HG03045 (cell line): ENCODE measurements around the gene IGSF21.

Experiments used
- ATAC-seq: cut with Tn5 transposase; IDR thresholded peaks from one replicate; pipeline ENCODE4 v1.9.1; 2021; ENCODE audit warnings: mild to moderate bottlenecking, moderate library complexity; ENCODE audit not compliant: unreplicated experiment

The IGSF21 gene

DNA sequence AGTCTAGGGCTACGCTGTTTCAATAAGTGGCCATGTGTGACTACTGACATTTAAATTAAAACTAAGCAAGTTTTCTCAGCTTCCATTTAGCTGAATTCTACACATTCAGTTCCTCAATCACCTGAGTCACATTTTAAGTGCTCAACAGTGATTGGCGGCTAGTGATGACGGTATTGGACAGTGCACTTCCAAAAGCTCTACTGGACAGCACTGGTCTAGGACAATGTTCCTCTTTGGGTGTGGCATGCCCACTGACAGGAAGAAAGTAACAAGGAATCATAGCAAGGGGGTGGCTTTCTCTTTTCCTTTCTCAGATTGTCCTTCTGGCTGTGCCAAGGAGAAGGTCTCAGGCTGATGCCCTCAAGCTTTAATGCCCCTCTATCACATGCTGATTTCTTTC is 11.7 kb downstream of the IGSF21 start:
- ATAC-seq = no peak

DNA sequence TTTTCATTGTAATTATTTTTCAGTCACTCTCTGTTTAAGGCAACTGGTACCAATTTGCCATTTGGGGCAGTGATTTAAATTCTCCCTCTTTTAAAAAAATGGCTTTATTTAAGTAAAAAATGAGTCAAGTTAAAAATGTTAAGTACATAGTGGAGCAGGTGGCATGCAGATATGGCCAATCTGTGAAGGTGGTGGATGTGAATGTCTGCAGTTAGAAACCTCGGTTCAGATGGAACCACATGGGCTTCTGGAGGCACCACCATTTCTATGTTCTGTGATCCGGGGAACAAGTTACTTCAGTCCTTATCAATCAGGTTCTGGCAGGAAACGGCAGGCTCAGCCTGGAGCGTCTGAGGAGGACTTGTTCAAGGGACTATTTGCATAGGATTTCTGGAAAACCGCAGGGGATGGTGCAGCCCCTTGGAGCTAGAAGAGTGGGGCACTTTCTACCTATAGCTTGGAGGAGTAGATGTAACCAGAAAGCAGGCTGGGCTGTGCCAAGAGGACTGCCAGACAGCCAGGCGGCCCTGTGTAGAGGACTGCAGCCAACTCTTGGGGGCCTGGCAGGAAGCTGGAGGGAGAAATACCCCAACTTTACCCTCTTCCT is 12.3 kb downstream of the IGSF21 start:
- ATAC-seq = no peak

DNA sequence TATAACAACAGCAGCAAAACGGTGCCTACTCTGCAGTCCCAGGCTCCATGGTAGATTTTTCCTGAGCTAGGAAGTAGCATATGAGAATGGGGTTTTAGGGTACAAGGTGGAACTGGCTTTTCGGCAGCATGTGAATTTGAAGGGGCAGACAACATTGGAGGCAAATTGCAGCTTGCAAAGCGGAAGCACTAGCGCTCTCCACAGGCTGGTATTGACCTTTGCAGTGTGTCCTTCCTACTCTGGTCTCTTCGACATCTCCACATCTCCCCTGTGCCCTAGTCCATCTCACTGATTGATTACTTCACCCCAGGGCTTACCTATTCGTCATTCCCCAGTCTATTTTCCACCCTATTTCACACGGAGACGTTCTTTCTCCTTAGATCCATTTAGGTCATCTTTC is 13.0 kb downstream of the IGSF21 start:
- no peak for ATAC-seq

DNA sequence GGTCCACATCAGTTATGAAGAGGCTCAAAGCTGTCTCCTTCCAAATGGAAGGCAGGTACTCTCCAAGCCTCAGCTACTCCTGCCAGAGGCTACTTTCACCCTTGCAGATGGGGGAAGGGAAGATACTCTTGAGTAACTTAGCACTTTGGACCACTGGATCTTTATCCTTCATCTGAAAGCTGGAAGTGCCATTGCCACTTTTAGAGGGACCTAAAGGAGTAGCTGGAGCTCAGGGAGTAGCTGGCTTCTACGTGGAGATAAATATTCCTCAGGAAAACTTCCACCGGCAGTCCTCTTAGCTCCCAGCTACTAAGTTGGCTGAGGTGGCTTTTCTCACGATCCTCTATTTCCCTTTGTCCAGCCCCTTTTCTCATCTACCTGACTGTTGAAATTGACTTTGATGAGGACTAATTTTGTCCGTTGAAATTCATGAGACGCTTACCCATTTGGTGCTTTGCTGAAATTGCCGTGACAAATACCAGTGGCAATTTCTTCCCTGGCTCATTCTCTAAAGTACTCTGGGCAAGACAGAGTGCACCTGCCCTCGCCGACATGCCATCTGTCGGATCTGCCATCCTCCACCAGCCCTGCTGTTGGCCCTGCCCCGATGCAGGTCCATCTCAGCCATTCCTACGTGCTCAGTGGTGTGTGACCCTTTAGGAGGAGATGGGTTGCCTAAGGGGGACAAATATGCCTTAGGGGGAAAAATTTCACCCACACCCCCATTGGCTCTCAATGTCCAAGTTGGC is 13.6 kb downstream of the IGSF21 start:
- ATAC-seq = no peak

DNA sequence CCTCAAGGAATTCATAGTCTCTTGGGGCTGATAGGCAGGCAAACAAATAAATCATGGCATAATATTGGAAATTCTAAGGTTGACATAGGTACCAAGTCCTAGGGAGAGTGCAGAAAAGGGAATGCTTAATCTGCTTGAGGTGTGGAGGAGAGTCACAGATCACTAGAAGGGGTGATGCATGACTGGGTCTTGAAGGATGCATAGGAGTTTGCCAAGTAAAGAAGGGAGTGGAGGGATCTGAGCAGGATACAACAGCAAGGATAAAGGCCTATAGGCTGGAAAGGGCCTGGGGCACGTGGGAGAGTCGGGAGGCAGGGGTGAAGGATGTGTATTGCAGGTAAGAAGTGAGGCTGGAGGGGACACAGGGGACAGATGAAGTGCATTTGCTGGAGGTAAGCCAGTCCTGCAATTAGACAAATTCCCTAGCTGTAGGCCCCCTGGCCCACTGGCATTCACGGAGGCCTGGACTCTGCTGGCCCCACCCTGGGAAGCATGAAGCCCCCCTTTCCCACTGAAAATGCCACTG is 15.9 kb downstream of the IGSF21 start:
- ATAC-seq = no peak

DNA sequence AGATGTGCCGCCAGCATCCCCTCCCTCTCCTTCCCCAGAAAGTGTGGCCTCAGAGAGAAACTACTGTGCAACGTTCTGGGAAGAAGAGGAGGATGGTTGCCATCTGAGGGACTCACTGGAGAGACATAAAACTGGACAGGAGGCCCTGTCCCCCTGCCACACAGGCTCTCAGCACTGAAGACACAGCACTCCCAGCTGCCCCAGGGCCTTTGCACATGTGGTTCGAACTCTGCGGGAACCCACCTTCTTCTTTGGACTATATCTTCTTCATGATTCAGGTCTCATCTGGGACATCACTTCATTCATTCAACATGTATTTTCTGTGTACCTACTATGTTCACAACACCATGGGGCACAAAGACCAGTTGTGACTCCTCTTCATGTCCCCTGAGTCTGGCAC is 17.4 kb downstream of the IGSF21 start:
- no peak for ATAC-seq

DNA sequence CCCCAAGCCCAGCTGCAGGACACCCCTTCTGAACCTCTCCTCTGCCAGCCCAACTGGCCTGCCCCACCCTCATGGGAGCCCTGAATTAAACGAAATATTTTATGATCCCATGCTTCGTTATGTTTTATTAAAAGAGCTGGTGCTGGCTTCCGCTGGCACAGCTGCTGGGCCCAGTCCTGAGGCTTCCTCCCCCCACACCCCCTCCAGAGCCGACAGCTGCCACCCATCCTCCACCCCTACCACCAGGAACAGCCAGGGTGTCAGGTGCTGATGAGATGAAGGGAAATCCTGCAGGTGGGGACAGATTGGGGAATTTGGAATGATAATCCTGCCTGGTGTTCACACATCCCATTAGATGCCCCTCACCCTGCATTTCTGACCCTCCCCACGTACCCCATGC is 19.0 kb downstream of the IGSF21 start:
- ATAC-seq = no peak

DNA sequence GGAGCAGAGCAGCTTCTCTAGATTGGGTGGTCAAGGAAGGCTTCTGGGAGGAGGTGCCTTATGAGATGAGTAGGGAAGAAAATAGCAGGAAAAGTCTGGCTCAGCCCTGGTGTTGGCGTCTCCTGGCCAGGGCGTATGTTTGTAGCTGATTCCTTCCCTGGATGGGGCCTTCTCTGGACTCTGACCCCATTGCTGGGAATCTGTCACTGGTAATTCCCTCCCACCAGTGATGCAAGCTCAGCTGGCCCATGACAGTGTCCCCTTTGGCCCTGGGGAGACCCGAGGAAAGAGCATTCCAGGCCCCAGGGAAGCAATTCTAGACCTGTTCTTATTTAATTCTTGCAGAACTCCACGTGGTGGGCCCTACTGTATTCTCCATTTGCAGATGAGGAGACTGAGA is 20.7 kb downstream of the IGSF21 start:
- ATAC-seq = no peak

DNA sequence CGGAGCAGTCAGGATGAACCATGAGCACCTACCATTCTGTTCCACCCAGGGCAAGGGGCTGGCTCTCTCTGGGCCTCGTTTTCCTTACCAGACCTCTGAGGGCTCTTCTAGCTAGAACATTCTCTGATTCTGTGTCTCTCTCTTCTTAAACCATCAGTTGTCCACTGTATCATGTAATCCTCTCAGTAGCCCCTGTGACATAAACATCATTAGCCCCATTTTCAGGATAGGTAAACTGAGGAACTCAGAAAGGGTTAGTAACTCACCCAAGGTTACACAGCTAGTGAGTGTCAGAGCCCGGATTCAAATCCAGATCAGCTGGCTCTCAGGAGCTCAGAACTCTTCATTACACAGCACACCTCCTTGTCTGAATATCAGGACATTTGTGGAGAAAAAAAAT is 22.8 kb downstream of the IGSF21 start:
- no peak for ATAC-seq

DNA sequence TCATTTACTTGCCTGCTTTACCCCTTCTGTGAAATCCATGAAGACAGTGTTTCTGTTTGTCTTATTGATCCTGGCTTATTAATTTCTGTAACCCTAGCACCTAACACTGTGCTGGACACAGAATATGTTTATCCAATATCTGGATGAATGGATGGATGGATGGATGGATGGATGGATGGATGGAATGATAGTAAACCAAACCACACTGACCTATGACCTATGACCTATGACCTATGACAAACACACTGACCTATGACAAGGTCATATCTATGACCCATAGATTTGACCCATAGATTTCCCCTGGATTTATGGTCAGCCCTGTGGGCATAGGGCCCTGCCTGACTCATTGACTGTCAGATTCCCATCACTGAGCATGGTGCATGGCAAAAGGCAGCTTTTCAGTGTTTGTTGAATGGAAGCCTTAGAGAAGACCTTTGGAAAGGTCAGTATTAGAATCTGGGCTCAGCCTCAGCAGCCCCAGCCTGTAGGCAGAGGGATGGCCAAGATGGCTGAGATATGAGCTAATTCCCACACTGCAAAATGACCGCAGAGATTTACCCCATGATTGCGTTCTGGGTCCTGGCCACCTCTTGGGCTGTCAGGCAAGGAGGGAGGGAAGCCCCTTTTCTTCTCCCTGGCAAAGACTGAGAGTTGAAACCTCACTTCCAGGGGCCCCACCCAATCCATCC is 24.6 kb downstream of the IGSF21 start:
- no peak for ATAC-seq

DNA sequence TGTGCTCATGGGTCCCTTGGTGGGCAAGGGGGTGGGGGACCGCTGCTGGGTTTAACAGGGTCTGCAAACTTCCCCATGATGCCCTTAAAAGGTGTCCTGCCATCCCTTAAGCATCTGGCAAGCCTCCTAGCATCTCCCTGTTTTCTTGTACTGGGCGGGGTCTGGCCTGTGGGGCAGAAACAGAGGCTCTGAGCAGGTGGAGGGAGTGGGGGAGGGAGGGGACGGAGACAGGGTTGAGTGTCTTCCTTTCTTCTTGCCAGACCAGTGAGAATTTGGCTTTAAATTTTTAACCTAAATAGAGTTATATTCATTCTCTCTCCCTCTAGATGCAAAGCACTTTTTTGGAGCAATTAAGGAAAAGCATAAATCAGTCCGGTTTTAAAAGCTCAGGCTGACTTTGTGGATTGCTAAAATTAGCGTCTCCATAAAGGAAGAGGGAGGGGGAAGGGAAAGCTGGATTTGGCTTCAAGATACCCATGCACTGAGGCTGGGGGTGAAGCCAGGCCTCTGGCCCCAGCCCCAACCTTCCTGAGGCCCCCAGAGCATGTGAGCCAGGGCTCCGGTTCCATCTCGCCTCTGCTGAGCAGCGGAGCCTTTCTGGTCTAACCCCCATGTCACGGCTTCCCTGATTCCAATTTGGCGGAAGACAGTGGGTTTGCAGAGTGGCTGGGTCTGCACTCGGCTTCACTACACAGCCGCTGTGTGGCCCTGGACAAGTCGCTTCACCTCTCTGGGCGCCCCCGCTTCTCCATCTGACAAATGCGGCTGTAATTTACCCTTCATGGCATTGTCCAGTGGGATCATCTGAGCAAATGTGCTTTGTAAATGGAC is 25.3 kb downstream of the IGSF21 start:
- ATAC-seq = no peak

DNA sequence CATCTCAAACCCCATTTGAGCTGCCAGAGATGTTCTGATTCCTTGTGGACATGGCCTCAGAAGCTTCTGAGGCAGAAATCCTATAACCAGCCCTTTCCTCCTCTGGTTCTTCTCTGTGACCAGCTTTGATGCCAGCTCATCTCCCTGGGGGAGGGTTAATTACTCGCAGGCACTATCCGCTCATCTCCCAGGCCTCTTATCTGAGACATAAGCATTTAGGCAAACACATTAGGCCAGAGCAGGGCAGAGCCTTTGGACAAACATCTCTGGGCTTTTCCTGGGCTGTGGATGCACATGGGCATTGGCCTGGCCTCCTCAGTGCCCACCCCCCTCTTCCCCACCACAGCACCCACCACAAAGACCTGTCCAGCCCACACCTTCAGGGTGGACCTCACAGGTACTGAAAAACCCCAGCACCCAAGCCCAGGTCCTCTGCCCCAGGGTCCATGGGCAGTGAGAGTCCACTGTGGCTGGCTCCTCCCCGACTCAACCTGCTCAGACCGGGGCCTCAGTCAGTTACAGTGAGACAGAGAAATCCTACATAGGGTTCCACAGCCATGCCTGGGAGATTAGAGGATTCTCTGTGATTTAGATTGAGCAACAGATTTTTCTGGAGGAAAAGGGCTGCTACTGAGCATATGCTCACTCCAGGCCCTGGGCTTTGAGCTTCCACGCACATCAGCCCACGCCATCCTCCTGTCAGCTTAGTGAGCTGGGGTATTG is 26.9 kb downstream of the IGSF21 start:
- no peak for ATAC-seq

DNA sequence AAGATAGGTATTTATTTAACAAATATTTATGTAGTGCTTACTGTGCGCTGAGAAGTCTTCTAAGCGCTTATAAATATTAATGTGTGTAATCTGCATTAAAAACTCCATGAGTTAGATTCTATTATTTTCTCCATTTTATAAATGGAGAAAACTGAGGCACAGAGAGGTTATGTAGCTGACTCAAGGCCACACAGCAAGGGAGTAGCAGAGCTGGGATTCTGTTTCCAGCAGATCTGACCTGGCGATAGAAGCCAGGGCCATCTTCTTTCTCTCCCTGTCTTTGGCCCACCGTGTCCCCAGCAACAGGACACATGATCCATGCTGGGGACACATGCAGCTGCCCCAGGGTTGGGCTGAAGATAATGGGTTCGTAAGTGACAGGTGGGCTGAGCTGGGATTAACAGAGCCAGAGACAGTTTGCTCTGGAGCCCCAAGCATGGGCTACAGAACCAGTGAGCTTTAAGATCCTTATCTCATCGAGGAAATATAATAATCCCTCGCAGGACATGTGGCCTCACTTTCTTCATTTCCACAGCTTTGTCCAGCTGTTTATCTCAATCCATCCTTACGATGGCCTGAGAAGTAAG is 30.3 kb downstream of the IGSF21 start:
- no peak for ATAC-seq

DNA sequence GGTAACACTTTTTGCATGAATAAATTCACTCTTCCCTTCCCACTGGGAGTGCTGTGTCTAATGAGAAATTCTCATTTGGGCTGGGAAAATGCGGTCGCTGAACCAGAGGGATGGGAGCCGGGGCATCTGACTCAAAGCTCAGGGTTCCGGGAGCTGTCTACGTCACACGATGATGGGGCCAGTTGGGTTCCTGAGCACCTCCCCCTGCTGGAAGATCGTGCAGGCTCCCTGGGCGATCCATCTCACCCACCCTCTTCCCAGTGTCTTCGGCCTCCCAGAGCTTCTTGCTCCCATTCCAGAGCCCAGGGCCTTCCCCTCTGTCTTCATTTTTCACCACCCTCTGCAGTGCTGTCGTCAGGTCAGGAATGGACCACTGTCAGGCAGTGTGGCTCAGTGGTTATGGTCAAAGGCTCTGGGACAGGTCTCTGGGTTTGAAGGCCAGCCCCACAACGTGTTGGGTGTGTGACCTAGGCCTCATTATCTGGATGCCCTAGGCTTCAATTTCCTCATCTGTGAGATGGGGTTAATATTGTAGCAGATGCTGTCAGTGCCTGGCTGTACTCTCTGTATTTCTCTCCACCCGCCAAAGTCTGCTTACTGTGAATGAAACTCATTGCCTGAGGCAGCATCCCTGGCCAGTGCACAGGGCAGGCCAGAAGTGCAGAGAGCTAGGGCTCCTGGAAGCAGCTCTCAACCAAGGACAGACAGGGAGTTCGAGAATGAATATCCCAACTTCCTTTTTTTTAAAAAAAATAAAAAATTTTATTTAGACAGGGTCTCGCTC is 31.8 kb downstream of the IGSF21 start:
- no peak for ATAC-seq

DNA sequence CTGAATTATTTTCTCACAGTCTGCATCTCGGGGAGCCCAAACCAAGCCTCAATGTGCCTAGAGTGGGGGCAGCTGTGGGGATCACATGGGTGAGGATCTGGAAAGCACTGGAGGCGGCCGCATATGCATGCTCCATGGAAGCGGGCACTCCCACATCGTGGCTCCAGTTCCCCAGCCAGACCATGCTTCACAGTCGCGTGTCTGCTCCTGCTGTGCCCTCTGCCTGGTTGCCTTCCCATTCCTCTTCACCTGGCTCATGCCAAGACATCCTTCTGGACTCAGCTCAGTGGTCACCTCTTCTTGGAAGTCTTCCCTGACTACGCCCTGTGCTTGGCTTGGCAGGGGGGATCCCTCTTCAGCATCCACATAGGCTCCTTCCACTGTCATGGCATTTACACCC is 32.8 kb downstream of the IGSF21 start:
- no peak for ATAC-seq

DNA sequence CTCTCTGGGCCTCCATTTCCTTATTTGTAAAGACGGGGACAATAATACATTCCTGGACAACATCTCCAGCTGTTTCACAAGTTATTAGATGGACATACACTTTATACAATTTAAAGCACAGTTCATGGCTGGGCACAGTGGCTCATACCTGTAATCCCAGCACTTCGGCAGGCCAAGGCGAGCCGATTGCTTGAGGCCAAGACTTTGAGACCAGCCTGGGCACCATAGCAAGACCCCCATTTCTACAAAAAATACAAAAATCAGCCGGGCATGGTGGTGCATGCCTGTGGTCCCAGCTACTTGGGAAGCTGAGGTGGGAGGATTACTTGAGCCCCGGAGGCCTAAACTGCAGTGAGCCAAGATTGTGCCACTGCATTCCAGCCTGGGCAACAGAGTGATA is 34.1 kb downstream of the IGSF21 start:
- ATAC-seq = no peak

DNA sequence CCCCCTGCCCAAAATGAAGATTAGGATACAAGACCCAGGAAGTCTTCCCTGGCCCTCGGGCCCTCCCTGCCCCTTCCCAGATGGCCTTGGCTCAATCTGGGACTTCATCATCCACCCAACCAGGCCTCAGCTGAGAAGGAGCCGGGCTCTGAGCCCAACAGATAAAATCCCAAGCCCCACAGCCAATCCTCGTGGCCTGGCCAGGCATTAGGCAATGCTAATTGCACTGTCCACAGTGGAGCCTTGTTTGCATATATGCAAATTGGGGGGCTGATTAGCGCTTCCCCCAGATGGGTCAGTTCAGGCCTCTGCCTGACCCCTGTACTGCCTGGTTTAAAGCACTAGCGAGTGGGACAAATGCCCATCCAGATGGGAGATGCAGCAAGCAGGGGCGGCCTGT is 34.9 kb downstream of the IGSF21 start:
- no peak for ATAC-seq

DNA sequence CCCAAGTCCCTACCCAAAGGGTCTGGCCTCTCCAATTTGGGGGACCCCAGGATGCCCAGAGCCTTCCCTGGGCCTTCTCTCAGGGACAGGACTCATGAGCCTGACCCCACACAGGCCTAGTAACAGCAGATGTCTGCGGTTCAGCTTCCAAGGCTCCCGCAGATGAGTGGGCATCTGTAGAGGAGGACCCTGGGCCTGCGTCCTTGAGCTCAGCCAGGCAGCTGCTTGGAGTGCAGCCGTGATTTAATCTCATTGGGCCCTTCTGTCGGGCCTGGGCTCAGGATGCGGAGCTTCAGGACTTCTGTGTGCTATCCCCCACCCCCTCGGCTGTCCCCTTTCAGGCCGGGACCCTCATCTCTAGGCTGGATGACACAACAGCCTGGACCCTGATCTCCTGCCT is 35.4 kb downstream of the IGSF21 start:
- ATAC-seq = no peak

DNA sequence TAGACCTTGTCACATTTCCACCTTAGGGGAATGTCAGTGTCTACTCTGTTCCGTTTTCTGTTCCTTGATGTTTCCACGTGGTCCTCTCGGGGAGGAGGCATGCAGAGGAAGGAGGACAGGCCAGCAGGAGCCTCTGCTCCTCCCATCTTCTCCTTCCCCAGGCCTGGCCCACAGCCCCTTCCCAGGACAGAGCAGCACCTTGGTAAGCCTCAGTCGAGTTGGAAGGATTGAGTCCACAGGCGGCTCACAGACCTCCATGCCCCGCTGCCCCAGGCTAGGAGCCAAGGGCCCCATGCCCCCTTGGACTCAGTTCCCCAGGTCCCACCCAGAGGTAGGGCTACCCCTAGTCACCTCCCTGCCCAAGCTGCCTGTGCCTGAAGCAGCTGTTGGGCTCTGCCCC is 36.5 kb downstream of the IGSF21 start:
- ATAC-seq = no peak
